H9 (cell line): ENCODE data around the gene RAI14. TPM values are rescaled to one million over a fixed set of nuclear protein-coding genes. Genes with fewer than 3 reads are reported as not detected.

Experiments used
- DNase-seq: peaks from one replicate; pipeline ENCODE4 v3.0.0-alpha.2; 2017
- H2AFZ ChIP-seq: one replicate; pipeline ENCODE4 v1.6.1; 2013; ENCODE audit warnings: mild to moderate bottlenecking, low read length, control low read depth, moderate library complexity
- H2AK5ac ChIP-seq: 2 replicates; pipeline ENCODE4 v1.6.1; 2013; ENCODE audit warnings: low read length, control low read depth, mixed read lengths; ENCODE audit not compliant: insufficient read length
- H2BK120ac ChIP-seq: one replicate; pipeline ENCODE4 v1.6.1; 2013; ENCODE audit warnings: low read depth, mild to moderate bottlenecking, low read length, control low read depth, inconsistent platforms; ENCODE audit not compliant: poor library complexity, severe bottlenecking
- H2BK12ac ChIP-seq: 2 replicates; pipeline ENCODE4 v1.6.1; 2013; ENCODE audit warnings: low read length, control low read depth, mixed read lengths, low read depth; ENCODE audit not compliant: insufficient read length
- H2BK15ac ChIP-seq: 2 replicates; pipeline ENCODE4 v1.6.1; 2013; ENCODE audit warnings: low read depth, low read length, control low read depth
- H2BK20ac ChIP-seq: one replicate; pipeline ENCODE4 v1.6.1; 2013; ENCODE audit warnings: low read depth, mild to moderate bottlenecking, low read length, control low read depth, inconsistent platforms; ENCODE audit not compliant: poor library complexity, severe bottlenecking
- H2BK5ac ChIP-seq: 2 replicates; pipeline ENCODE4 v1.6.1; 2013; ENCODE audit warnings: low read length, control low read depth, mixed read lengths; ENCODE audit not compliant: insufficient read length
- H3K14ac ChIP-seq: 2 replicates; pipeline ENCODE4 v1.6.1; 2013; ENCODE audit warnings: low read length, control low read depth; ENCODE audit not compliant: insufficient read depth
- H3K18ac ChIP-seq: 2 replicates; pipeline ENCODE4 v1.6.1; 2013; ENCODE audit warnings: low read depth, mild to moderate bottlenecking, mixed read lengths, low read length, control low read depth; ENCODE audit not compliant: insufficient read length
- H3K23ac ChIP-seq: 2 replicates; pipeline ENCODE4 v1.6.1; 2013; ENCODE audit warnings: low read length, control low read depth, mixed read lengths, low read depth; ENCODE audit not compliant: insufficient read length
- H3K23me2 ChIP-seq: 2 replicates; pipeline ENCODE4 v1.6.1; 2013; ENCODE audit warnings: low read depth, mild to moderate bottlenecking, mixed read lengths, low read length, control low read depth; ENCODE audit not compliant: insufficient read length, poor library complexity, severe bottlenecking
- H3K27ac ChIP-seq: 2 replicates; pipeline ENCODE4 v1.5.1; 2013; ENCODE audit warnings: low read length, control low read depth, mixed read lengths, low read depth; ENCODE audit not compliant: insufficient read length
- H3K27me3 ChIP-seq: 2 replicates; pipeline ENCODE4 v1.6.1; 2013; ENCODE audit warnings: low read length, control low read depth, inconsistent platforms; ENCODE audit not compliant: insufficient read depth
- H3K4ac ChIP-seq: 2 replicates; pipeline ENCODE4 v1.6.1; 2013; ENCODE audit warnings: low read depth, mild to moderate bottlenecking, control low read depth, inconsistent platforms, low read length, moderate library complexity
- H3K4me1 ChIP-seq: 2 replicates; pipeline ENCODE4 v1.6.1; 2013; ENCODE audit warnings: low read length, control low read depth, inconsistent platforms; ENCODE audit not compliant: insufficient read depth
- H3K4me2 ChIP-seq: 2 replicates; pipeline ENCODE4 v1.6.1; 2013; ENCODE audit warnings: low read length, control low read depth, mixed read lengths; ENCODE audit not compliant: insufficient read length, insufficient read depth
- H3K56ac ChIP-seq: 2 replicates; pipeline ENCODE4 v1.6.1; 2013; ENCODE audit warnings: low read depth, mild to moderate bottlenecking, mixed read lengths, low read length, control low read depth; ENCODE audit not compliant: insufficient read length
- H3K79me1 ChIP-seq: 2 replicates; pipeline ENCODE4 v1.6.1; 2013; ENCODE audit warnings: low read depth, mild to moderate bottlenecking, moderate library complexity, low read length, control low read depth, inconsistent platforms; ENCODE audit not compliant: insufficient read depth, poor library complexity, severe bottlenecking
- H3K79me2 ChIP-seq: 2 replicates; pipeline ENCODE4 v1.6.1; 2013; ENCODE audit warnings: low read length, control low read depth, inconsistent platforms; ENCODE audit not compliant: insufficient read depth
- H3K9ac ChIP-seq: 2 replicates; pipeline ENCODE4 v1.6.1; 2013; ENCODE audit warnings: low read length, control low read depth, mixed read lengths; ENCODE audit not compliant: insufficient read length; ENCODE audit errors: extremely low read depth
- H3K9me3 ChIP-seq: one replicate; pipeline ENCODE4 v1.6.1; 2013; ENCODE audit warnings: low read depth, low read length, inconsistent platforms; ENCODE audit not compliant: control insufficient read depth
- H3T11ph ChIP-seq: one replicate; pipeline ENCODE4 v1.6.1; 2013; ENCODE audit warnings: mild to moderate bottlenecking, low read length, control low read depth, inconsistent platforms
- H4K20me1 ChIP-seq: one replicate; pipeline ENCODE4 v1.6.1; 2013; ENCODE audit not compliant: control insufficient read depth, insufficient read length, insufficient read depth
- H4K5ac ChIP-seq: 2 replicates; pipeline ENCODE4 v1.6.1; 2013; ENCODE audit warnings: low read depth, mild to moderate bottlenecking, mixed read lengths, low read length, control low read depth; ENCODE audit not compliant: insufficient read length
- H4K8ac ChIP-seq: replicated peaks from 2 replicates; pipeline ENCODE4 v1.6.1; 2013; ENCODE audit warnings: low read length, control low read depth, mixed read lengths, low read depth; ENCODE audit not compliant: insufficient read length
- H4K91ac ChIP-seq: 2 replicates; pipeline ENCODE4 v1.6.1; 2013; ENCODE audit warnings: low read depth, mild to moderate bottlenecking, moderate library complexity, mixed read lengths, low read length, control low read depth; ENCODE audit not compliant: insufficient read length
- H3K27ac Mint-ChIP-seq, 3 experiments: 2 replicates in 2 of 3; 3 replicates in 1 of 3; pipeline ENCODE4 v1.8.0; 2020 to 2021; ENCODE audit warnings: mixed read lengths in 3 of 3, mild to moderate bottlenecking in 1 of 3, moderate library complexity in 1 of 3
- H3K27me3 Mint-ChIP-seq: 2 replicates; pipeline ENCODE4 v1.8.0; 2021; ENCODE audit warnings: low read depth, mild to moderate bottlenecking, moderate library complexity, mixed read lengths
- H3K36me3 Mint-ChIP-seq, 3 experiments: 2 replicates in 2 of 3; 3 replicates in 1 of 3; pipeline ENCODE4 v1.8.0; 2020 to 2021; ENCODE audit warnings: low read depth in 3 of 3, mixed read lengths in 3 of 3; ENCODE audit not compliant: insufficient read depth in 1 of 3
- H3K4me1 Mint-ChIP-seq, 2 experiments: 2 replicates each; pipeline ENCODE4 v1.8.0; 2020; ENCODE audit warnings: mixed read lengths in 2 of 2
- H3K4me3 Mint-ChIP-seq, 2 experiments: 2 replicates in 1 of 2; 3 replicates in 1 of 2; pipeline ENCODE4 v1.8.0; 2020 to 2021; ENCODE audit warnings: mild to moderate bottlenecking in 2 of 2, mixed read lengths in 2 of 2, moderate library complexity in 1 of 2
- H3K9me3 Mint-ChIP-seq, 2 experiments: 2 replicates in 1 of 2; 3 replicates in 1 of 2; pipeline ENCODE4 v1.8.0; 2020; ENCODE audit warnings: mild to moderate bottlenecking in 2 of 2, mixed read lengths in 2 of 2, moderate library complexity in 1 of 2
- WGBS: extraction: QIAGEN DNeasy Blood & Tissue Kit; methylation state at CpG from one replicate; pipeline ENCODE4 v1.1.7; 2013; ENCODE audit warnings: missing lambda C conversion rate, low lambda C conversion rate, mixed read lengths; ENCODE audit not compliant: insufficient read length; ENCODE audit errors: extremely low coverage; 5-methylcytosine and 5-hydroxymethylcytosine counted together
- total RNA-seq: library from RNA; stranded (reverse); gene quantifications from 2 replicates; pipeline ENCODE4 v1.2.1, GENCODE V29; 2021
- TF ChIP-seq, protein P1 (sequence below): fragments of 200-600 bp; sonication (generic); conservative IDR thresholded peaks from 3 replicates; pipeline ENCODE4 v1.8.0; 2021; ENCODE audit warnings: antibody characterized with exemption, mild to moderate bottlenecking

The RAI14 gene
- total RNA-seq, 1 experiment from 2014 or later: 127 TPM

DNA sequence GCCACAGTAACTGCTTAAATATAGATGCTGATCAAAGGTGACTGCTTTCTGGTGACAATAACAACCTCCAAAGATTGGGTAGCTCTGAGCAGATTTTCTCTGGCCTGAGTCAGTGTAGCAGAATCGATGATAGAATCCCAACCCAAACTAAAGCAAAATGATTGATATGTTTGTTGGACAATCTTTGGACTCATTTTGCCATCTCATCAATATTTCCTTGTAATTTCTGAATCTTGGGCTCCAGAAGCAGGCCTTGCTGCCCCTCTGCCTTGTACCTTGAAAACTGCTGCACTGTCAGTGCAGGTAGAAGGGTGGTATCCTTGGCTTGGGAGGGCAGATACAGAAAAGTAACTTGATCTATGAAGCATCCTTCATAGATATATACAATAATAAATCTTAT is 201.8 kb downstream of the RAI14 start:
- Histone ChIP-seq H3K4ac (no peak overlapping the region), H2BK5ac (no peak overlapping the region), H2BK15ac (no peak overlapping the region), H2AK5ac (no peak overlapping the region), H2BK20ac (no peak overlapping the region), H3T11ph (no peak overlapping the region), H4K5ac (no peak overlapping the region), H4K8ac (no peak overlapping the region), H4K20me1 (no peaks in the 10 kb centered on the region), H3K9ac (no peak overlapping the region), H3K18ac (no peak overlapping the region), H3K79me2 (no peaks in the 10 kb centered on the region), H3K14ac (no peak overlapping the region), H3K27ac (no peak overlapping the region), H3K27me3 (no peaks in the 10 kb centered on the region), H3K79me1 (no peaks in the 10 kb centered on the region), H2BK120ac (no peak overlapping the region), H2BK12ac (no peak overlapping the region), H3K56ac (no peak overlapping the region), H4K91ac (no peak overlapping the region), H3K9me3 (no peaks in the 10 kb centered on the region), H2AFZ (no peak overlapping the region), H3K4me2 (no peak overlapping the region), H3K4me1 (peaks cover 4% of the 10 kb centered on the region; the same call in 1 of the 2 replicates), H3K23me2 (no peaks in the 10 kb centered on the region), H3K23ac (no peak overlapping the region)
- peaks cover 0 to 2% (median under 1%) of the 10 kb centered on the region in 3 experiments; a peak in 2 of 7 replicates for H3K36me3 Mint-ChIP-seq
- no CpG with 5 or more reads among the region's 1 CpG for WGBS
- no peak for DNase-seq
- no peaks in the 10 kb centered on the region; a peak in 1 of 5 replicates for H3K9me3 Mint-ChIP-seq
- H3K4me3 Mint-ChIP-seq: no peak overlapping the region
- TF ChIP-seq, protein P1, sequence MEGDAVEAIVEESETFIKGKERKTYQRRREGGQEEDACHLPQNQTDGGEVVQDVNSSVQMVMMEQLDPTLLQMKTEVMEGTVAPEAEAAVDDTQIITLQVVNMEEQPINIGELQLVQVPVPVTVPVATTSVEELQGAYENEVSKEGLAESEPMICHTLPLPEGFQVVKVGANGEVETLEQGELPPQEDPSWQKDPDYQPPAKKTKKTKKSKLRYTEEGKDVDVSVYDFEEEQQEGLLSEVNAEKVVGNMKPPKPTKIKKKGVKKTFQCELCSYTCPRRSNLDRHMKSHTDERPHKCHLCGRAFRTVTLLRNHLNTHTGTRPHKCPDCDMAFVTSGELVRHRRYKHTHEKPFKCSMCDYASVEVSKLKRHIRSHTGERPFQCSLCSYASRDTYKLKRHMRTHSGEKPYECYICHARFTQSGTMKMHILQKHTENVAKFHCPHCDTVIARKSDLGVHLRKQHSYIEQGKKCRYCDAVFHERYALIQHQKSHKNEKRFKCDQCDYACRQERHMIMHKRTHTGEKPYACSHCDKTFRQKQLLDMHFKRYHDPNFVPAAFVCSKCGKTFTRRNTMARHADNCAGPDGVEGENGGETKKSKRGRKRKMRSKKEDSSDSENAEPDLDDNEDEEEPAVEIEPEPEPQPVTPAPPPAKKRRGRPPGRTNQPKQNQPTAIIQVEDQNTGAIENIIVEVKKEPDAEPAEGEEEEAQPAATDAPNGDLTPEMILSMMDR: no peak
- peaks cover 3 to 5% of the 10 kb centered on the region in 2 experiments for H3K4me1 Mint-ChIP-seq
- H3K27me3 Mint-ChIP-seq: no peaks in the 10 kb centered on the region; the same call in 1 of the 2 replicates
- no peak overlapping the region for H3K27ac Mint-ChIP-seq
